Effector CD8-positive, alpha-beta T cell (primary cell): ENCODE data around the gene CFI.
"Not testable (repeated sequence)": the region's sequence is repeated elsewhere in the genome, so short reads cannot be mapped to it uniquely, and the experiment has no call there.

ENCODE experiments used
- DNase-seq: peaks from one replicate; lab custom pipeline; 2025; lab: John Stamatoyannopoulos, UW

The CFI gene

GRCh38 chr4:109798866-109799265 is 2.9 kb downstream of the CFI start:
- DNase-seq: no peak

- no peak for DNase-seq
Observed at GRCh38 chr4:109795059-109795458, 6.7 kb downstream of the CFI start.

- no peak for DNase-seq
Observed at GRCh38 chr4:109787807-109788206, 14.0 kb downstream of the CFI start.

- DNase-seq: no peak
Observed at GRCh38 chr4:109786846-109787245, 15.0 kb downstream of the CFI start.

- DNase-seq: not testable (repeated sequence)
Observed at GRCh38 chr4:109782092-109782491, 19.7 kb downstream of the CFI start.

- no peak for DNase-seq
Observed at GRCh38 chr4:109764789-109765402, 36.9 kb downstream of the CFI start.

- no peak for DNase-seq
Observed at GRCh38 chr4:109764376-109764775, 37.4 kb downstream of the CFI start.

GRCh38 chr4:109760682-109761081 is 41.1 kb downstream of the CFI start:
- DNase-seq: no peak

- DNase-seq: no peak
Observed at GRCh38 chr4:109755656-109756055, 46.1 kb downstream of the CFI start.

- no peak for DNase-seq
Observed at GRCh38 chr4:109754093-109754857, 47.5 kb downstream of the CFI start.

GRCh38 chr4:109752525-109752924 is 49.3 kb downstream of the CFI start:
- no peak for DNase-seq

GRCh38 chr4:109751852-109752251 is 49.9 kb downstream of the CFI start:
- no peak for DNase-seq

- no peak for DNase-seq
Observed at GRCh38 chr4:109750652-109751244, 51.1 kb downstream of the CFI start.

- no peak for DNase-seq
Observed at GRCh38 chr4:109749388-109750082, 52.3 kb downstream of the CFI start.

GRCh38 chr4:109748114-109748513 is 53.7 kb downstream of the CFI start:
- DNase-seq: no peak

GRCh38 chr4:109746728-109747127 is 55.1 kb downstream of the CFI start:
- no peak for DNase-seq

- no peak for DNase-seq
Observed at GRCh38 chr4:109745830-109746229, 56.0 kb downstream of the CFI start.

GRCh38 chr4:109739547-109739946 is 62.3 kb downstream of the CFI start:
- DNase-seq: no peak

- no peak for DNase-seq
Observed at GRCh38 chr4:109738104-109738872, 63.5 kb downstream of the CFI start.

- DNase-seq: no peak
Observed at GRCh38 chr4:109735566-109736365, 66.0 kb downstream of the CFI start.

GRCh38 chr4:109733728-109734127 is 68.1 kb downstream of the CFI start:
- DNase-seq: no peak
